PC-3 (cell line): ENCODE data around the gene NR1D2. TPM values are rescaled to one million over a fixed set of nuclear protein-coding genes. Genes with fewer than 3 reads are reported as not detected.

ENCODE experiments used
- ATAC-seq: fragments of 200-7000 bp; cut with Tn5 transposase; 2 replicates; pipeline ENCODE4 v1.9.1; 2020; ENCODE audit warnings: mild to moderate bottlenecking, moderate library complexity
- BruUV-seq: library from RNA; stranded (reverse); fragments of 400-500 nt; replicated peaks from 2 replicates; lab custom pipeline; 2021; lab: Mats Ljungman, UMichigan
- CTCF ChIA-PET: fragments of 300-600 bp; sonication (Branson Sonifier 250); formaldehyde crosslinking; loops from one replicate; lab custom pipeline; 2022; ENCODE audit warnings: antibody characterized with exemption; lab: Charles Lee
- POLR2A ChIA-PET: fragments of 300-600 bp; sonication (Branson Sonifier 250); formaldehyde crosslinking; loops from one replicate; lab custom pipeline; 2022; ENCODE audit warnings: antibody characterized with exemption; ENCODE audit not compliant: unreplicated experiment; lab: Charles Lee
- DNase-seq: peaks from one replicate; pipeline ENCODE4 v3.0.0-alpha.2; 2015
- H2AFZ ChIP-seq: fragments of 300-600 bp; sonication (generic); 2 replicates; pipeline ENCODE4 v1.6.0; 2016; ENCODE audit warnings: antibody characterized with exemption, low read length
- H3F3A ChIP-seq: fragments of 300-600 bp; sonication (generic); one replicate; pipeline ENCODE4 v1.6.0; 2017; ENCODE audit warnings: antibody characterized with exemption, low read length, control low read depth, mild to moderate bottlenecking; ENCODE audit not compliant: unreplicated experiment
- H3K27ac ChIP-seq: fragments of 300-600 bp; sonication (generic); 2 replicates; pipeline ENCODE4 v1.5.1; 2016; ENCODE audit warnings: mild to moderate bottlenecking, low read length
- H3K27me3 ChIP-seq: fragments of 300-600 bp; sonication (generic); 2 replicates; pipeline ENCODE4 v1.6.1; 2016; ENCODE audit warnings: low read length, mixed read lengths
- H3K36me3 ChIP-seq: fragments of 300-600 bp; sonication (generic); 2 replicates; pipeline ENCODE4 v1.6.1; 2016; ENCODE audit warnings: low read depth, mixed run types, low read length, mixed read lengths
- H3K4me1 ChIP-seq: fragments of 300-600 bp; sonication (generic); 2 replicates; pipeline ENCODE4 v1.5.1; 2016; ENCODE audit warnings: low read length; ENCODE audit not compliant: insufficient read depth
- H3K4me2 ChIP-seq: fragments of 300-600 bp; sonication (generic); 2 replicates; pipeline ENCODE4 v1.6.0; 2016; ENCODE audit warnings: low read length
- H3K4me3 ChIP-seq: fragments of 300-600 bp; sonication (generic); 2 replicates; pipeline ENCODE4 v1.5.1; 2016; ENCODE audit warnings: mild to moderate bottlenecking, low read length, mixed read lengths
- H3K79me2 ChIP-seq: fragments of 300-600 bp; sonication (generic); 2 replicates; pipeline ENCODE4 v1.6.1; 2017; ENCODE audit warnings: low read length, mixed read lengths
- H3K9ac ChIP-seq: fragments of 300-600 bp; sonication (generic); 2 replicates; pipeline ENCODE4 v1.6.0; 2016; ENCODE audit warnings: mild to moderate bottlenecking, low read length
- H3K9me2 ChIP-seq: fragments of 300-600 bp; sonication (generic); replicated peaks from 2 replicates; pipeline ENCODE4 v1.6.1; 2016; ENCODE audit warnings: mixed run types, low read length, mixed read lengths
- H3K9me3 ChIP-seq: fragments of 300-600 bp; sonication (generic); 2 replicates; pipeline ENCODE4 v1.6.1; 2016; ENCODE audit warnings: low read length, mixed read lengths
- H4K20me1 ChIP-seq: fragments of 300-600 bp; sonication (generic); 2 replicates; pipeline ENCODE4 v1.6.1; 2016; ENCODE audit warnings: low read length, mixed read lengths
- CTCF ChIP-seq: fragments of 300-600 bp; sonication (generic); conservative IDR thresholded peaks from 2 replicates; pipeline ENCODE4 v1.5.1; 2017; ENCODE audit warnings: antibody characterized with exemption, low read depth, mild to moderate bottlenecking, low read length
- EZH2 ChIP-seq: fragments of 300-600 bp; sonication (generic); IDR thresholded peaks from one replicate; pipeline ENCODE4 v1.6.1; 2017; ENCODE audit warnings: antibody characterized with exemption, mild to moderate bottlenecking, low read length; ENCODE audit not compliant: unreplicated experiment
- EZH2phosphoT487 ChIP-seq: fragments of 300-600 bp; sonication (generic); IDR thresholded peaks from 2 replicates; pipeline ENCODE4 v1.6.1; 2018; ENCODE audit warnings: mild to moderate bottlenecking, antibody characterized with exemption, low read length, borderline replicate concordance
- intact Hi-C: fragments of 100-400 bp; cut with micrococcal nuclease; formaldehyde crosslinking; loops from 2 replicates; pipeline ENCODE4 v1.9.0; 2023
- total RNA-seq: library from RNA; depleted of rRNA; stranded (reverse); fragments of >200 nt; gene quantifications from 2 replicates; pipeline ENCODE4 v1.2.3, GENCODE V29; 2014

NR1D2 gene
- total RNA-seq, 1 experiment from 2014 or later = 24.7 TPM

GRCh38 chr3:23942546-23942945, 2.5 kb upstream of the NR1D2 start:
- ChIA-PET POLR2A (no interaction called here), CTCF (no interaction called here)
- Histone ChIP-seq H3K9me2 (no peaks in the 10 kb centered on the region), H3K79me2 (peaks cover 14% of the 10 kb centered on the region), H4K20me1 (peaks cover 11% of the 10 kb centered on the region), H2AFZ (no peak overlapping the region), H3K36me3 (no peaks in the 10 kb centered on the region), H3K27ac (no peak overlapping the region), H3K9me3 (no peaks in the 10 kb centered on the region), H3K4me2 (no peak overlapping the region), H3K27me3 (no peaks in the 10 kb centered on the region), H3K4me1 (peaks cover 18% of the 10 kb centered on the region), H3F3A (no peaks in the 10 kb centered on the region), H3K9ac (no peak overlapping the region), H3K4me3 (no peak overlapping the region)
- no peak for ATAC-seq
- no TSS peak for BruUV-seq
- no peak for DNase-seq
- TF ChIP-seq CTCF = no peak
- no peak for TF ChIP-seq EZH2
- no peak for TF ChIP-seq EZH2phosphoT487
- intact Hi-C loops = no loop called here

GRCh38 chr3:23944007-23944783, 891 bp upstream of the NR1D2 start:
- ATAC-seq (no peak), DNase-seq (no peak)
- Histone ChIP-seq H3K4me1 (peaks cover 29% of the 10 kb centered on the region), H3K4me2 (peak overlapping the region; percentile 98), H3K27ac (no peak overlapping the region), H3K4me3 (peak overlapping the region; percentile 74), H3F3A (no peaks in the 10 kb centered on the region), H3K27me3 (no peaks in the 10 kb centered on the region), H3K9me3 (no peaks in the 10 kb centered on the region), H3K9me2 (no peaks in the 10 kb centered on the region), H3K36me3 (0 out of 2 replicates have a peak, but pooled peaks cover 3% of the 10 kb centered on the region), H2AFZ (peak overlapping the region; percentile 80; the same call in 1 of the 2 replicates), H3K79me2 (peaks cover 31% of the 10 kb centered on the region), H4K20me1 (peaks cover 26% of the 10 kb centered on the region), H3K9ac (peak overlapping the region; percentile 41)
- POLR2A ChIA-PET = interaction anchor here (0.6 kb wide), 1 partner anchor 737 kb away, joined by 3 read pairs; no protein-coding TSS in a partner anchor
- TF ChIP-seq EZH2 = no peak
- no peak for TF ChIP-seq EZH2phosphoT487
- TF ChIP-seq CTCF = no peak
- TSS peak; percentile 39 for BruUV-seq
- intact Hi-C loops = loop anchor here (2.0 kb wide), 1 partner anchor 27 kb away; the partner anchor contains the start of genes NKIRAS1 and RPL15
- CTCF ChIA-PET = no interaction called here

- Histone ChIP-seq H2AFZ (no peak overlapping the region), H3K27ac (peak overlapping the region; percentile 22; the same call in 1 of the 2 replicates), H4K20me1 (peaks cover 40% of the 10 kb centered on the region), H3K4me3 (peak overlapping the region; percentile 60), H3K9me3 (no peaks in the 10 kb centered on the region), H3K4me2 (peak overlapping the region; percentile 23; the same call in 1 of the 2 replicates), H3K27me3 (no peaks in the 10 kb centered on the region), H3K36me3 (0 out of 2 replicates have a peak, but pooled peaks cover 3% of the 10 kb centered on the region), H3K79me2 (peaks cover 45% of the 10 kb centered on the region), H3K9me2 (no peaks in the 10 kb centered on the region), H3K4me1 (peaks cover 34% of the 10 kb centered on the region), H3K9ac (peak overlapping the region; percentile 54; the same call in 1 of the 2 replicates), H3F3A (no peaks in the 10 kb centered on the region)
- intact Hi-C loops = loop anchor here (2.0 kb wide), 1 partner anchor 29 kb away; the partner anchor contains the start of genes NKIRAS1 and RPL15
- DNase-seq = no peak
- ChIA-PET POLR2A (no interaction called here), CTCF (no interaction called here)
- BruUV-seq = no TSS peak
- TF ChIP-seq CTCF (no peak), EZH2 (no peak), EZH2phosphoT487 (no peak)
- no peak for ATAC-seq
Measured at GRCh38 chr3:23945663-23945912, 502 bp downstream of the NR1D2 start.
